Epithelial cell of proximal tubule (primary cell): ENCODE data around the gene ZC3H4. TPM values are rescaled to one million over a fixed set of nuclear protein-coding genes. Genes with fewer than 3 reads are reported as not detected.

Experiments
- DNase-seq: peaks from one replicate; pipeline ENCODE4 v3.0.0-alpha.2; 2011; ENCODE audit warnings: low read depth
- H3K4me3 ChIP-seq: 2 replicates; pipeline ENCODE4 v1.5.1; 2011; ENCODE audit warnings: low read depth, mild to moderate bottlenecking, low read length
- CTCF ChIP-seq: conservative IDR thresholded peaks from 2 replicates; pipeline ENCODE4 v1.5.1; 2012; ENCODE audit warnings: low read depth, mild to moderate bottlenecking, low read length
- total RNA-seq: library from RNA; depleted of rRNA; stranded (reverse); fragments of >200 nt; gene quantifications from 2 replicates; pipeline ENCODE4 v1.2.3, GENCODE V29; 2015

Gene ZC3H4
- total RNA-seq, 1 donor from 2014 or later = 18.3 TPM

DNA sequence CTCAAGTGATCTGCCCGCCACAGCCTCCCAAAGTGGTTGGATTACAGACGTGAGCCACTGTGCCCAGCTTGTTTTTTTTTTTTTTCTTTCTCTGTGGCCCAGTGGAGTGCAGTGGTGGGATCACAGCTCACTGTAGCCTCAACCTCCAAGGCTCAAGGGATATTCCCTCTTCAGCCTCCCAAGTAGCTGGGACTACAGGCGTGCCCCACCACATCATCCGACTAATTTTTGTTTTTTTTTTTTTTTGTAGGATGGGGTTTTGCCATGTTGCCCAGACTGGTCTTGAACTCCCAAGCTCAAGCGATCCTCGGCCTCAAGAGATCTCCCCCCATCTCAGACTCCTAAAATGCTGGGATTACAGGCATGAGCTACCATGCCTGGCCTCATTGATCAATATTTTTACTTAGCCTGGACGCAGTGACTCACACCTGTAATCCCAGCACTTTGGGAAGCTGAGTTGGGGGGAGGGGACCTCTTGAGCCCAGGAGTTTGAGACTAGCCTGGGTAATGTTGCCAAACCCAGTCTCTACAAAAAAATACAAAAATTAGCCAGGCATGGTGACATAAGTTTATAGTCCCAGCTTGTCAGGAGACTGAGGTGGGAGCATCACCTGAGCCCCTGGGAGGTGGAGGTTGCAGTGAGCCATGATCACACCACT is 18.7 kb upstream of the ZC3H4 start:
- peak overlapping the region; percentile 84 for H3K4me3 ChIP-seq
- DNase-seq = no peak
- TF ChIP-seq CTCF = no peak

DNA sequence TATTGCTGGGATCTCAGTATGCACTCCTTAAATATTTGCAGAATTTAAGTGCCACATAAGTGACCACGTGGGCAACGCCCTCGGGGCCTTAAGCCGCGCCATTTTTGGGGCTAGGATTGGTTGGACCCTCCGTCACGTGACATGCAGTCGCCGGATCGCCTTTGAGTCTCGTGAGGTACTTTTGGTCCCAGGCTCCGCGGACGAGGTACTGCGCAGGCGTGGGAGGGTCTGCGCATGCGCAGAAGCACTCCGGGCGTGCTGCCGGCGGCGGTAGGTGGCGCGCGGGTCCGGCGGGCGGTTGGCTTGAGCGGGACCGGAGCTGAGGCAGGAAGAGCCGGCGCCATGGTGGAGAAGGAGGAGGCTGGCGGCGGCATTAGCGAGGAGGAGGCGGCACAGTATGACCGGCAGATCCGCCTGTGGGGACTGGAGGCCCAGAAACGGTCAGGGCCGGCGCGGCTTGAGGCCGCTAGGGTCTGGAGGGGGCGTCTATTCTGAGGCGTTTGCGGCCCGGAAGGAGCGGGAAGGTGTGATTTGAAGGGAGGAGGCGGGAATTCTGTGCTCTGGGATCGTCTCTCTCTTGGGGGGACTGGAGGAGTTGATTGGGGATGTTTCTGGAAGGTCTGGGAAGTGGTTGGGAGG is 17.1 kb upstream of the ZC3H4 start, which contains the start of gene SAE1:
TSS of gene SAE1 (plus strand) at position 247 of the 639 bp plus-strand sequence. CDS start at position 343, 96 bp downstream.
- peak; percentile 64 for DNase-seq
- peak within 1 kb of the TSS; percentile 84 for H3K4me3 ChIP-seq
- peak; percentile 43 for TF ChIP-seq CTCF

DNA sequence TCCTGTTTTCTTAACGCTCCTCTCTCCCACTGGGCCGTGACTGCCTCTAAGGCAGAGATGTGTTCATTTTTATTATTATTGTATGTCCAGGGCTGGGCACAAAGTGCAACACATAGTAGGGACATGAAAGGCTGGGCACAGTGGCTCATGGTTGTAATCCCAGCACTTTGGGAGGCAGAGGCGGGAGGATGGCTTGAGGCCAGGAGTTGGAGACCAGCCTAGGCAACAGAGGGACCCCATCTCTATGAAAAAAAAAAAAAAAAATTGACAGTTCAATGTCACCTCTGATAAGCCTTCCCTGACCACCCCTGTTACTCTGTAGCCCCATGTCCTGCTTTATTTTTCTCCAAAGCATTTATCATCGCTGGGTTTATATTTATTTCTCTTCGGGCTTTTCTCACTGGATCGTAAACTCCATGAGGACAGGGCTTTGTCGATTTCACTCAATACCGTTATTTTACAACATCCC is 16.6 kb upstream of the ZC3H4 start:
- H3K4me3 ChIP-seq = peak overlapping the region; percentile 84

DNA sequence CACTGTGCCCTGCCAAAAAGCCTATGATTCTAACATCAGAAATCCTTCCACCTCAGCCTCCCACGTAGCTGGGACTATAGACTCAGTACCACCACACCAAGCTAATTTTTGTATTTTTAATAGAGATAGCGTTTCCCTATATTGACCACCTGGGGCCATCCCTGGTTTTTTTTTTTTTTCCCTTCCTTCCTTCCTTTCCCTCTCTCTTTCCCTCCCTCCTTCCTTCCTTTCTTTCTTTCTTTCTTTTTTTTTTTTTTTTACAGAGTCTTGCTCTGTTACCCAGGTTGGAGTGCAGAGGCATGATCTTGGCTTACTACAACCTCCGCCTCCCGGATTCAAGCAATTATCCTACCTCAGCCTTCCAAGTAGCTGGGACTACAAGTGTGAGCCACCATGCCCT is 16.0 kb upstream of the ZC3H4 start:
- DNase-seq = no peak
- no peak overlapping the region for H3K4me3 ChIP-seq
- no peak for TF ChIP-seq CTCF

More for the DNA sequence above, 16.6 kb upstream of the ZC3H4 start:
- DNase-seq = no peak
- no peak for TF ChIP-seq CTCF

- TF ChIP-seq CTCF = no peak
- H3K4me3 ChIP-seq = no peak overlapping the region
- no peak for DNase-seq
Measured at GRCh38 chr19:47125669-47125938, 12.0 kb upstream of the ZC3H4 start.

- no peak overlapping the region for H3K4me3 ChIP-seq
- peak; percentile 67 for TF ChIP-seq CTCF
- DNase-seq = no peak
Measured at GRCh38 chr19:47124937-47125668, 11.5 kb upstream of the ZC3H4 start.
